ENCODE results near the gene HOXD13. TPM values are rescaled to one million over a fixed set of nuclear protein-coding genes. Genes with fewer than 3 reads are reported as not detected.

The HOXD13 gene
- total RNA-seq, 1 donor from 2014 or later: not detected

- Mint-ChIP-seq H3K27me3 (ENCODE audit: insufficient read depth) (peaks cover 89% of the 10 kb centered on the region), H3K27ac (peak overlapping the region; percentile 69), H3K9me3 (no peaks in the 10 kb centered on the region), H3K4me1 (ENCODE audit: low read depth) (peaks cover 20% of the 10 kb centered on the region), H3K4me3 (no peak overlapping the region), H3K36me3 (ENCODE audit: low read depth) (peaks cover 2% of the 10 kb centered on the region)
- intact Hi-C loops (cut with micrococcal nuclease): loop anchor here (5.0 kb wide), 1 partner anchor 1751 kb away; no protein-coding TSS in a partner anchor
- DNase-seq (ENCODE audit: low spot score): no peak
Measured at GRCh38 chr2:176093145-176093897, 800 bp downstream of the HOXD13 start.

GRCh38 chr2:176093898-176094249 is 1.4 kb downstream of the HOXD13 start:
- intact Hi-C loops (cut with micrococcal nuclease): loop anchor here (5.0 kb wide), 1 partner anchor 1752 kb away; no protein-coding TSS in a partner anchor
- peaks cover 20% of the 10 kb centered on the region for H3K4me1 Mint-ChIP-seq (ENCODE audit: low read depth)
- H3K4me3 Mint-ChIP-seq: no peak overlapping the region
- H3K36me3 Mint-ChIP-seq (ENCODE audit: low read depth): peaks cover 2% of the 10 kb centered on the region
- no peaks in the 10 kb centered on the region for H3K9me3 Mint-ChIP-seq
- H3K27ac Mint-ChIP-seq: peak overlapping the region; percentile 69
- peaks cover 88% of the 10 kb centered on the region for H3K27me3 Mint-ChIP-seq (ENCODE audit: insufficient read depth)
- DNase-seq (ENCODE audit: low spot score): no peak

- Mint-ChIP-seq H3K36me3 (ENCODE audit: low read depth) (peaks cover 2% of the 10 kb centered on the region), H3K9me3 (no peaks in the 10 kb centered on the region), H3K27ac (no peak overlapping the region), H3K4me1 (ENCODE audit: low read depth) (peaks cover 20% of the 10 kb centered on the region), H3K27me3 (ENCODE audit: insufficient read depth) (peaks cover 88% of the 10 kb centered on the region), H3K4me3 (no peak overlapping the region)
- intact Hi-C loops (cut with micrococcal nuclease): loop anchor here (5.0 kb wide), 1 partner anchor 1752 kb away; no protein-coding TSS in a partner anchor
- no peak for DNase-seq (ENCODE audit: low spot score)
Measured at GRCh38 chr2:176094349-176094748, 1.8 kb downstream of the HOXD13 start.

- Mint-ChIP-seq H3K27ac (no peak overlapping the region), H3K4me1 (ENCODE audit: low read depth) (peaks cover 20% of the 10 kb centered on the region), H3K27me3 (ENCODE audit: insufficient read depth) (peaks cover 83% of the 10 kb centered on the region), H3K4me3 (no peak overlapping the region), H3K9me3 (no peaks in the 10 kb centered on the region), H3K36me3 (ENCODE audit: low read depth) (peaks cover 2% of the 10 kb centered on the region)
- DNase-seq (ENCODE audit: low spot score): no peak
- intact Hi-C loops (cut with micrococcal nuclease): no loop called here
Measured at GRCh38 chr2:176095421-176095820, 2.9 kb downstream of the HOXD13 start.

- Mint-ChIP-seq H3K36me3 (ENCODE audit: low read depth) (peaks cover 2% of the 10 kb centered on the region), H3K4me3 (peak overlapping the region; percentile 78), H3K9me3 (no peaks in the 10 kb centered on the region), H3K27ac (no peak overlapping the region), H3K27me3 (ENCODE audit: insufficient read depth) (peaks cover 83% of the 10 kb centered on the region), H3K4me1 (ENCODE audit: low read depth) (peaks cover 20% of the 10 kb centered on the region)
- no peak for DNase-seq (ENCODE audit: low spot score)
- intact Hi-C loops (cut with micrococcal nuclease): loop anchor here (2.0 kb wide), 2 partner anchors 682 to 846 kb away; no protein-coding TSS in a partner anchor
Measured at GRCh38 chr2:176096243-176096985, 3.9 kb downstream of the HOXD13 start.

GRCh38 chr2:176096986-176097819 is 4.7 kb downstream of the HOXD13 start:
- H3K27ac Mint-ChIP-seq: peak overlapping the region; percentile 25
- peaks cover 2% of the 10 kb centered on the region for H3K36me3 Mint-ChIP-seq (ENCODE audit: low read depth)
- peaks cover 83% of the 10 kb centered on the region for H3K27me3 Mint-ChIP-seq (ENCODE audit: insufficient read depth)
- H3K4me1 Mint-ChIP-seq (ENCODE audit: low read depth): peaks cover 14% of the 10 kb centered on the region
- peak overlapping the region; percentile 78 for H3K4me3 Mint-ChIP-seq
- H3K9me3 Mint-ChIP-seq: no peaks in the 10 kb centered on the region
- DNase-seq (ENCODE audit: low spot score): peak; percentile 31
- intact Hi-C loops (cut with micrococcal nuclease): loop anchor here (1.0 to 2.0 kb wide), 4 partner anchors 19 to 846 kb away; no protein-coding TSS in a partner anchor

GRCh38 chr2:176097820-176098365 is 5.4 kb downstream of the HOXD13 start:
- Mint-ChIP-seq H3K4me3 (peak overlapping the region; percentile 24), H3K4me1 (ENCODE audit: low read depth) (peaks cover 14% of the 10 kb centered on the region), H3K9me3 (no peaks in the 10 kb centered on the region), H3K27ac (peak overlapping the region; percentile 25), H3K27me3 (ENCODE audit: insufficient read depth) (peaks cover 89% of the 10 kb centered on the region), H3K36me3 (ENCODE audit: low read depth) (peaks cover 2% of the 10 kb centered on the region)
- DNase-seq (ENCODE audit: low spot score): no peak
- intact Hi-C loops (cut with micrococcal nuclease): loop anchor here (1.0 to 2.0 kb wide), 4 partner anchors 20 to 847 kb away; no protein-coding TSS in a partner anchor

GRCh38 chr2:176098366-176099158 is 6.0 kb downstream of the HOXD13 start:
- Mint-ChIP-seq H3K9me3 (no peaks in the 10 kb centered on the region), H3K27ac (no peak overlapping the region), H3K4me1 (ENCODE audit: low read depth) (peaks cover 14% of the 10 kb centered on the region), H3K27me3 (ENCODE audit: insufficient read depth) (peaks cover 89% of the 10 kb centered on the region), H3K4me3 (no peak overlapping the region), H3K36me3 (ENCODE audit: low read depth) (peaks cover 2% of the 10 kb centered on the region)
- intact Hi-C loops (cut with micrococcal nuclease): no loop called here
- DNase-seq (ENCODE audit: low spot score): no peak

- Mint-ChIP-seq H3K4me1 (ENCODE audit: low read depth) (peaks cover 10% of the 10 kb centered on the region), H3K36me3 (ENCODE audit: low read depth) (no peaks in the 10 kb centered on the region), H3K27ac (peak overlapping the region; percentile 34), H3K9me3 (no peaks in the 10 kb centered on the region), H3K4me3 (no peak overlapping the region), H3K27me3 (ENCODE audit: insufficient read depth) (peaks cover 89% of the 10 kb centered on the region)
- DNase-seq (ENCODE audit: low spot score): no peak
- intact Hi-C loops (cut with micrococcal nuclease): no loop called here
Measured at GRCh38 chr2:176099159-176099727, 6.7 kb downstream of the HOXD13 start.

- Mint-ChIP-seq H3K27ac (peak within 1 kb of the TSS; percentile 34), H3K4me3 (no peak within 1 kb of the TSS), H3K9me3 (no peaks in the 10 kb centered on the region), H3K36me3 (ENCODE audit: low read depth) (no peaks in the 10 kb centered on the region), H3K27me3 (ENCODE audit: insufficient read depth) (peaks cover 89% of the 10 kb centered on the region), H3K4me1 (ENCODE audit: low read depth) (peaks cover 10% of the 10 kb centered on the region)
- intact Hi-C loops (cut with micrococcal nuclease): no loop called here
- DNase-seq (ENCODE audit: low spot score): no peak
Measured at GRCh38 chr2:176099728-176100546, 7.4 kb downstream of the HOXD13 start, which contains the start of gene HOXD12. TSS of gene HOXD12 (plus strand) at chr2:176099795. CDS start at chr2:176099802, 7 bp downstream.
